Nephron progenitor cell (in vitro differentiated cells): Measurements from ENCODE around the gene SLC47A2.
A peak's percentile ranks its signal among the peaks of the same experiment; 100 is the strongest.

ENCODE experiments used
- DNase-seq: peaks from one replicate; pipeline ENCODE4 v3.0.0; 2021
- H3K27ac Mint-ChIP-seq: 2 replicates; pipeline ENCODE4 v1.8.0; 2021; ENCODE audit warnings: mild to moderate bottlenecking, moderate library complexity, mixed read lengths
- H3K27me3 Mint-ChIP-seq: 2 replicates; pipeline ENCODE4 v1.8.0; 2021; ENCODE audit warnings: mild to moderate bottlenecking, low read depth, mixed read lengths; ENCODE audit not compliant: poor library complexity
- H3K36me3 Mint-ChIP-seq: 2 replicates; pipeline ENCODE4 v1.8.0; 2021; ENCODE audit warnings: low read depth, mixed read lengths
- H3K4me1 Mint-ChIP-seq: 2 replicates; pipeline ENCODE4 v1.8.0; 2021; ENCODE audit warnings: mixed read lengths
- H3K4me3 Mint-ChIP-seq: 2 replicates; pipeline ENCODE4 v1.8.0; 2021; ENCODE audit warnings: mild to moderate bottlenecking, moderate library complexity, mixed read lengths
- H3K9me3 Mint-ChIP-seq: 2 replicates; pipeline ENCODE4 v1.8.0; 2021; ENCODE audit warnings: mild to moderate bottlenecking, moderate library complexity, mixed read lengths
- CTCF ChIP-seq: fragments of 200-600 bp; sonication (generic); IDR thresholded peaks from 2 replicates; pipeline ENCODE4 v1.5.0; 2021; ENCODE audit warnings: antibody characterized with exemption

The SLC47A2 gene

GRCh38 chr17:19654896-19655295 lies 61.5 kb downstream of the SLC47A2 start:
- TF ChIP-seq CTCF: no peak
- peaks cover 32% of the 10 kb centered on the region for H3K9me3 Mint-ChIP-seq
- peaks cover 16% of the 10 kb centered on the region for H3K4me1 Mint-ChIP-seq
- H3K27ac Mint-ChIP-seq: no peak overlapping the region
- no peak overlapping the region for H3K4me3 Mint-ChIP-seq
- H3K27me3 Mint-ChIP-seq: peaks cover 9% of the 10 kb centered on the region
- peaks cover 81% of the 10 kb centered on the region for H3K36me3 Mint-ChIP-seq
- DNase-seq: no peak

GRCh38 chr17:19654342-19654886 lies 62.0 kb downstream of the SLC47A2 start:
- Mint-ChIP-seq H3K4me1 (peaks cover 20% of the 10 kb centered on the region), H3K27me3 (peaks cover 9% of the 10 kb centered on the region), H3K4me3 (no peak overlapping the region), H3K9me3 (peaks cover 32% of the 10 kb centered on the region), H3K27ac (no peak overlapping the region), H3K36me3 (peaks cover 76% of the 10 kb centered on the region)
- no peak for TF ChIP-seq CTCF
- DNase-seq: no peak

GRCh38 chr17:19652595-19652994 lies 63.8 kb downstream of the SLC47A2 start:
- peaks cover 21% of the 10 kb centered on the region for H3K4me1 Mint-ChIP-seq
- peaks cover 6% of the 10 kb centered on the region for H3K27me3 Mint-ChIP-seq
- no peak overlapping the region for H3K4me3 Mint-ChIP-seq
- TF ChIP-seq CTCF: no peak
- H3K36me3 Mint-ChIP-seq: peaks cover 58% of the 10 kb centered on the region
- no peak for DNase-seq
- peaks cover 32% of the 10 kb centered on the region for H3K9me3 Mint-ChIP-seq
- H3K27ac Mint-ChIP-seq: no peak overlapping the region

- no peak for DNase-seq
Measured at GRCh38 chr17:19651451-19652238, 64.7 kb downstream of the SLC47A2 start.

GRCh38 chr17:19650826-19651225 lies 65.6 kb downstream of the SLC47A2 start:
- no peak for TF ChIP-seq CTCF
- DNase-seq: no peak
- H3K27ac Mint-ChIP-seq: no peak overlapping the region
- H3K4me1 Mint-ChIP-seq: peaks cover 38% of the 10 kb centered on the region
- H3K4me3 Mint-ChIP-seq: peak overlapping the region; percentile 92
- peaks cover 3% of the 10 kb centered on the region for H3K27me3 Mint-ChIP-seq
- peaks cover 28% of the 10 kb centered on the region for H3K9me3 Mint-ChIP-seq
- H3K36me3 Mint-ChIP-seq: peaks cover 41% of the 10 kb centered on the region

More at GRCh38 chr17:19651451-19652238, 64.7 kb downstream of the SLC47A2 start:
- Mint-ChIP-seq H3K4me1 (peaks cover 30% of the 10 kb centered on the region), H3K4me3 (no peak overlapping the region), H3K27me3 (peaks cover 6% of the 10 kb centered on the region), H3K9me3 (peaks cover 32% of the 10 kb centered on the region), H3K27ac (no peak overlapping the region), H3K36me3 (peaks cover 49% of the 10 kb centered on the region)
- TF ChIP-seq CTCF: no peak

- peaks cover 15% of the 10 kb centered on the region for H3K9me3 Mint-ChIP-seq
- H3K27me3 Mint-ChIP-seq: peaks cover 3% of the 10 kb centered on the region
- H3K4me3 Mint-ChIP-seq: peak overlapping the region; percentile 92
- DNase-seq: no peak
- H3K36me3 Mint-ChIP-seq: peaks cover 27% of the 10 kb centered on the region
- peak overlapping the region; percentile 41 for H3K27ac Mint-ChIP-seq
- TF ChIP-seq CTCF: no peak
- peaks cover 55% of the 10 kb centered on the region for H3K4me1 Mint-ChIP-seq
Measured at GRCh38 chr17:19649274-19649541, 67.2 kb downstream of the SLC47A2 start.
